K562 (cell line): Measurements from ENCODE around the gene SLC38A2. TPM values are rescaled to one million over a fixed set of nuclear protein-coding genes. Genes with fewer than 3 reads are reported as not detected.

Experiments used
- BRD4 ChIP-seq: fragments of 200-600 bp; sonication (generic); IDR thresholded peaks from 2 replicates; pipeline ENCODE4 v1.6.1; 2017; ENCODE audit warnings: inconsistent platforms
- BRD9 ChIP-seq: fragments of 450-650 bp; IDR thresholded peaks from 2 replicates; pipeline ENCODE4 v1.6.1; 2018; ENCODE audit warnings: low read depth; ENCODE audit not compliant: partially characterized antibody
- CBFB ChIP-seq: sonication (generic); formaldehyde crosslinking; IDR thresholded peaks from 2 replicates; pipeline ENCODE4 v1.4.0; 2020; ENCODE audit warnings: mild to moderate bottlenecking, missing genetic modification reagents
- HEY1 ChIP-seq: fragments of 250-450 bp; sonication (Bioruptor Pico); IDR thresholded peaks from 2 replicates; pipeline ENCODE4 v1.5.0; 2020; ENCODE audit warnings: mild to moderate bottlenecking, moderate library complexity, borderline replicate concordance
- KDM4B ChIP-seq, 2 experiments: fragments of 450-650 bp in 1 of 2; sonication (generic) in 1 of 2; IDR thresholded peaks; 2 replicates each; pipeline ENCODE4 v1.6.1; 2016 to 2017; ENCODE audit warnings: borderline replicate concordance in 2 of 2, antibody characterized with exemption in 1 of 2, low read depth in 1 of 2, mild to moderate bottlenecking in 1 of 2
- MBD2 ChIP-seq: sonication (generic); IDR thresholded peaks from 2 replicates; pipeline ENCODE4 v1.6.1; 2016; ENCODE audit warnings: low read depth, borderline replicate concordance
- MTA2 ChIP-seq: fragments of 450-650 bp; IDR thresholded peaks from 2 replicates; pipeline ENCODE4 v1.6.1; 2016; ENCODE audit warnings: low read depth
- MTA3 ChIP-seq: fragments of 450-650 bp; formaldehyde crosslinking; IDR thresholded peaks from 2 replicates; pipeline ENCODE4 v1.6.1; 2017; ENCODE audit warnings: mild to moderate bottlenecking, borderline replicate concordance
- NBN ChIP-seq: fragments of 450-650 bp; IDR thresholded peaks from 2 replicates; pipeline ENCODE4 v1.6.1; 2016; ENCODE audit warnings: low read depth, mild to moderate bottlenecking
- NR1H2 ChIP-seq: sonication (generic); formaldehyde crosslinking; IDR thresholded peaks from 2 replicates; pipeline ENCODE4 v1.4.0; 2020; ENCODE audit warnings: mild to moderate bottlenecking, missing genetic modification reagents
- OTX1 ChIP-seq: fragments of 450-650 bp; formaldehyde crosslinking; IDR thresholded peaks from 2 replicates; pipeline ENCODE4 v1.4.0; 2022; ENCODE audit warnings: mild to moderate bottlenecking
- POLR3A ChIP-seq: IDR thresholded peaks from 2 replicates; pipeline ENCODE4 v1.6.1; 2011; ENCODE audit warnings: borderline replicate concordance, mild to moderate bottlenecking, moderate library complexity; ENCODE audit not compliant: insufficient read length, insufficient read depth; ENCODE audit errors: extremely low read depth
- RAD51 ChIP-seq: fragments of 450-650 bp; IDR thresholded peaks from 2 replicates; pipeline ENCODE4 v1.7.1; 2016; ENCODE audit warnings: low read depth, mild to moderate bottlenecking, borderline replicate concordance
- SP1 ChIP-seq: sonication (generic); formaldehyde crosslinking; IDR thresholded peaks from 2 replicates; pipeline ENCODE4 v1.8.1; 2022; ENCODE audit warnings: mild to moderate bottlenecking, missing genetic modification reagents
- ZC3H8 ChIP-seq: fragments of 450-650 bp; IDR thresholded peaks from 2 replicates; pipeline ENCODE4 v1.6.1; 2017
- ZNF197 ChIP-seq: fragments of 200-800 bp; sonication (Bioruptor generic); IDR thresholded peaks from 2 replicates; pipeline ENCODE4 v1.6.1; 2016; ENCODE audit warnings: low read depth, missing genetic modification characterization, missing compliant biosample characterization
- ZNF354B ChIP-seq: fragments of 250-450 bp; sonication (Bioruptor Pico); IDR thresholded peaks from 2 replicates; pipeline ENCODE4 v1.4.0; 2020
- polyA plus RNA-seq, 8 experiments: library from polyadenylated mRNA; depleted of rRNA in 4 of 8; stranded (reverse) in 5 of 8; unstranded in 3 of 8; fragments of >200 nt; fragmentation: Nextera tagmentation in 2 of 8; fragmentation: Illumina TruSeq in 1 of 8; extraction: Ambion mirVana in 2 of 8; extraction: Trizol in 1 of 8; gene quantifications; 2 replicates each; pipeline versions ENCODE4 v1.2.1 to v1.2.3, GENCODE V29; 2011 to 2014; ENCODE audit warnings: inconsistent platforms in 1 of 8, missing spikeins in 1 of 8
- total RNA-seq, 7 experiments: library from RNA; depleted of rRNA in 6 of 7; stranded (reverse); fragments of >200 nt in 6 of 7; fragmentation: Illumina TruSeq in 2 of 7; extraction: Trizol in 2 of 7; gene quantifications; 2 replicates each; pipeline versions ENCODE4 v1.2.1 to v1.2.3, GENCODE V29; 2011 to 2021; ENCODE audit warnings: low replicate concordance in 1 of 7
- TF ChIP-seq, protein P1 (sequence below): fragments of 250-450 bp; sonication (Bioruptor Pico); IDR thresholded peaks from 2 replicates; pipeline ENCODE4 v1.5.0; 2021
- TF ChIP-seq, protein P2 (sequence below): IDR thresholded peaks from 2 replicates; pipeline ENCODE4 v1.6.1; 2014; ENCODE audit warnings: antibody characterized with exemption
- TF ChIP-seq, protein P3 (sequence below): fragments of 450-650 bp; formaldehyde crosslinking; IDR thresholded peaks from 2 replicates; pipeline ENCODE4 v1.4.0; 2022; ENCODE audit warnings: missing genetic modification characterization
- TF ChIP-seq, protein P4 (sequence below): sonication (generic); formaldehyde crosslinking; IDR thresholded peaks from 2 replicates; pipeline ENCODE4 v1.8.0; 2022; ENCODE audit warnings: missing genetic modification reagents, mild to moderate bottlenecking, borderline replicate concordance
- TF ChIP-seq, protein P5 (sequence below): fragments of 250-450 bp; sonication (Bioruptor Pico); IDR thresholded peaks from 2 replicates; pipeline ENCODE4 v1.5.1; 2021; ENCODE audit warnings: mild to moderate bottlenecking

Gene SLC38A2
- total and polyA plus RNA-seq, 9 of the 15 experiments (the other 6 are each of a cell fraction or from before 2014, with no cell fraction given), result 98.7 to 292 (median 143) TPM

DNA sequence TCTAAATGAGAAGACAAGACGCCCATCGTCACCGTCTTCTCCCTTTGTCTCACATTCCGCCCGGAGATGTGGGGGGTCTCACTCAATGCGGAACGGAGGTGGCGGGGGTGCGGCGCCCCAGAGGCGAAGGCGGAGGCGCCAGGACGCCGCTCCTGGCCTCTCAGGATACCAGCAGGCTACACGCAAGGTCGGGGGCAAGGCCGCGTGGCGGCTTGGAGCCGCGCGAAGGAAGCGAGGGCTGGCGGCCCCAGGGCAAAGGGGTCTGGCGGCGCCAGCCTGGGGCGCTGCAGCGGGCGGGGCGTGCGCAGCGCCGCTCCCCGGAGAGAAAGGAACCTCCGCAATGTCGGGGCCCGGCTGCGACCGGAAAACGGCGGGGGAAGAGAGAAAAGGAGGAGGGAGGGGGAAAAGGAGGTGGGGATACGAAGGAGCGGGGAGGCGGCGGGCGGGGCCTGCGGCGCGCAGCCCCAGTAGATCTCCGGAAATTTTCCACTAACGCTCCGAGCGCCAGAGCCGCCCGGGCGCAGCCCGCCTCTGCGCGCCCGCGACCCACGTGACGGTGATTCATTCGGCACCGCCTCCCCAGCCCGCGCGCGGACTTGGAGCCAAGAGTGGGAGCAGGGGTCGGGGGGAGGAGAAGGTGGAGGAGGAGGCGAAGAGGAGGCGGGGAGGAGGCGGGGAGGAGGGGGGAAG lies 10.5 kb upstream of the SLC38A2 start (continued):
- no peak for TF ChIP-seq OTX1 (CRISPR knock-in tag)
- no peak for TF ChIP-seq ZNF197 (CRISPR knock-in tag)
- no peak for TF ChIP-seq POLR3A
- TF ChIP-seq CBFB (CRISPR knock-in tag), result no peak
- TF ChIP-seq ZC3H8, result no peak
- TF ChIP-seq, protein P1, sequence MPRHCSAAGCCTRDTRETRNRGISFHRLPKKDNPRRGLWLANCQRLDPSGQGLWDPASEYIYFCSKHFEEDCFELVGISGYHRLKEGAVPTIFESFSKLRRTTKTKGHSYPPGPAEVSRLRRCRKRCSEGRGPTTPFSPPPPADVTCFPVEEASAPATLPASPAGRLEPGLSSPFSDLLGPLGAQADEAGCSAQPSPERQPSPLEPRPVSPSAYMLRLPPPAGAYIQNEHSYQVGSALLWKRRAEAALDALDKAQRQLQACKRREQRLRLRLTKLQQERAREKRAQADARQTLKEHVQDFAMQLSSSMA, result no peak
- TF ChIP-seq, protein P2, sequence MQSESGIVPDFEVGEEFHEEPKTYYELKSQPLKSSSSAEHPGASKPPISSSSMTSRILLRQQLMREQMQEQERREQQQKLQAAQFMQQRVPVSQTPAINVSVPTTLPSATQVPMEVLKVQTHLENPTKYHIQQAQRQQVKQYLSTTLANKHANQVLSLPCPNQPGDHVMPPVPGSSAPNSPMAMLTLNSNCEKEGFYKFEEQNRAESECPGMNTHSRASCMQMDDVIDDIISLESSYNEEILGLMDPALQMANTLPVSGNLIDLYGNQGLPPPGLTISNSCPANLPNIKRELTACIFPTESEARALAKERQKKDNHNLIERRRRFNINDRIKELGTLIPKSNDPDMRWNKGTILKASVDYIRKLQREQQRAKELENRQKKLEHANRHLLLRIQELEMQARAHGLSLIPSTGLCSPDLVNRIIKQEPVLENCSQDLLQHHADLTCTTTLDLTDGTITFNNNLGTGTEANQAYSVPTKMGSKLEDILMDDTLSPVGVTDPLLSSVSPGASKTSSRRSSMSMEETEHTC, result peak; percentile 49; the same call in 1 of the 2 replicates
- no peak for TF ChIP-seq KDM4B (IDR thresholded peaks at IDR 0.05; ENCODE audit: borderline replicate concordance in 2 of 2, low read depth in 1 of 2)
- peak; percentile 83 for TF ChIP-seq MTA3
- TF ChIP-seq NBN, result 0 out of 2 replicates have a peak, but pooled peaks have one; percentile 10
- TF ChIP-seq BRD9, result no peak
- TF ChIP-seq, protein P3, sequence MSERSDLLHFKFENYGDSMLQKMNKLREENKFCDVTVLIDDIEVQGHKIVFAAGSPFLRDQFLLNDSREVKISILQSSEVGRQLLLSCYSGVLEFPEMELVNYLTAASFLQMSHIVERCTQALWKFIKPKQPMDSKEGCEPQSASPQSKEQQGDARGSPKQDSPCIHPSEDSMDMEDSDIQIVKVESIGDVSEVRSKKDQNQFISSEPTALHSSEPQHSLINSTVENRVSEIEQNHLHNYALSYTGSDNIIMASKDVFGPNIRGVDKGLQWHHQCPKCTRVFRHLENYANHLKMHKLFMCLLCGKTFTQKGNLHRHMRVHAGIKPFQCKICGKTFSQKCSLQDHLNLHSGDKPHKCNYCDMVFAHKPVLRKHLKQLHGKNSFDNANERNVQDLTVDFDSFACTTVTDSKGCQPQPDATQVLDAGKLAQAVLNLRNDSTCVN, result no peak
- TF ChIP-seq BRD4, result peak; percentile 90; the same call in 1 of the 2 replicates
- TF ChIP-seq, protein P4, sequence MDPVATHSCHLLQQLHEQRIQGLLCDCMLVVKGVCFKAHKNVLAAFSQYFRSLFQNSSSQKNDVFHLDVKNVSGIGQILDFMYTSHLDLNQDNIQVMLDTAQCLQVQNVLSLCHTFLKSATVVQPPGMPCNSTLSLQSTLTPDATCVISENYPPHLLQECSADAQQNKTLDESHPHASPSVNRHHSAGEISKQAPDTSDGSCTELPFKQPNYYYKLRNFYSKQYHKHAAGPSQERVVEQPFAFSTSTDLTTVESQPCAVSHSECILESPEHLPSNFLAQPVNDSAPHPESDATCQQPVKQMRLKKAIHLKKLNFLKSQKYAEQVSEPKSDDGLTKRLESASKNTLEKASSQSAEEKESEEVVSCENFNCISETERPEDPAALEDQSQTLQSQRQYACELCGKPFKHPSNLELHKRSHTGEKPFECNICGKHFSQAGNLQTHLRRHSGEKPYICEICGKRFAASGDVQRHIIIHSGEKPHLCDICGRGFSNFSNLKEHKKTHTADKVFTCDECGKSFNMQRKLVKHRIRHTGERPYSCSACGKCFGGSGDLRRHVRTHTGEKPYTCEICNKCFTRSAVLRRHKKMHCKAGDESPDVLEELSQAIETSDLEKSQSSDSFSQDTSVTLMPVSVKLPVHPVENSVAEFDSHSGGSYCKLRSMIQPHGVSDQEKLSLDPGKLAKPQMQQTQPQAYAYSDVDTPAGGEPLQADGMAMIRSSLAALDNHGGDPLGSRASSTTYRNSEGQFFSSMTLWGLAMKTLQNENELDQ (CRISPR knock-in tag), result no peak
- TF ChIP-seq NR1H2 (CRISPR knock-in tag), result peak; percentile 5; the same call in 1 of the 2 replicates
- TF ChIP-seq SP1, result no peak; the same call in 1 of the 2 replicates
- no peak for TF ChIP-seq ZNF354B (CRISPR knock-in tag)
- peak; percentile 94 for TF ChIP-seq RAD51
- 0 out of 2 replicates have a peak, but pooled peaks have one; percentile 47 for TF ChIP-seq MTA2
- TF ChIP-seq, protein P5, sequence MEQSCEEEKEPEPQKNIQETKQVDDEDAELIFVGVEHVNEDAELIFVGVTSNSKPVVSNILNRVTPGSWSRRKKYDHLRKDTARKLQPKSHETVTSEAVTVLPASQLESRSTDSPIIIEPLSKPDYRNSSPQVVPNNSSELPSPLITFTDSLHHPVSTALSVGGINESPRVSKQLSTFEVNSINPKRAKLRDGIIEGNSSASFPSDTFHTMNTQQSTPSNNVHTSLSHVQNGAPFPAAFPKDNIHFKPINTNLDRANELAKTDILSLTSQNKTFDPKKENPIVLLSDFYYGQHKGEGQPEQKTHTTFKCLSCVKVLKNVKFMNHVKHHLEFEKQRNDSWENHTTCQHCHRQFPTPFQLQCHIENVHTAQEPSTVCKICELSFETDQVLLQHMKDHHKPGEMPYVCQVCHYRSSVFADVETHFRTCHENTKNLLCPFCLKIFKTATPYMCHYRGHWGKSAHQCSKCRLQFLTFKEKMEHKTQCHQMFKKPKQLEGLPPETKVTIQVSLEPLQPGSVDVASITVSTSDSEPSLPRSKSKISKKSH (CRISPR knock-in tag), result no peak
- no peak for TF ChIP-seq HEY1 (CRISPR knock-in tag)
- no peak; the same call in 1 of the 2 replicates for TF ChIP-seq MBD2
